ENCODE data around the gene UIMC1.

UIMC1 gene

GRCh38 chr5:176869501-176870109, 137.0 kb downstream of the UIMC1 start:
- DNase-seq (ENCODE audit: low spot score) = no peak

GRCh38 chr5:176868731-176869130, 137.8 kb downstream of the UIMC1 start:
- DNase-seq (ENCODE audit: low spot score) = no peak

- no peak for DNase-seq (ENCODE audit: low spot score)
Observed at GRCh38 chr5:176868126-176868525, 138.5 kb downstream of the UIMC1 start.

- DNase-seq (ENCODE audit: low spot score) = peak; percentile 61
Observed at GRCh38 chr5:176866707-176867310, 139.8 kb downstream of the UIMC1 start.

DNA sequence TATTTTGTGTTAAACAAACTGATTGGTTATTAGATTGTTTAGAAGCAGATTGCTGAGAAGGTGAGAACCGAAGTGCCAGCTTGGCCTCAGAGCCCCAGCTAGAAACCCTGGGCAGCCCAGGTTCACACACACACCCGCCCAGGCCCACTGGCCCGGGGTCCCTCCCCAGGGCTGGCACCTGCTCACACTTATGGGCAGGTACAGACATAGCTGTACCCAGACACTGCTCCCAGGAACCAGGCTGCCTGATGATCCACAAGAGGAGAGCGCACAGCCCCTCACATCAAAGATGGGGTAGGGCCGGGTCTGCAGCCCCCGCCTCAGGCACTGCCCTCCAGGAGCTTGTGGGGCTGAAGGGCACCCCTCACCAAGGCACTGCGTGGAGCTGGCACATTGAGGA, 140.6 kb downstream of the UIMC1 start:
- no peak for DNase-seq (ENCODE audit: low spot score)

GRCh38 chr5:176864755-176865154, 141.8 kb downstream of the UIMC1 start:
- DNase-seq (ENCODE audit: low spot score) = no peak

GRCh38 chr5:176863765-176864098, 142.8 kb downstream of the UIMC1 start:
- DNase-seq (ENCODE audit: low spot score) = no peak

DNA sequence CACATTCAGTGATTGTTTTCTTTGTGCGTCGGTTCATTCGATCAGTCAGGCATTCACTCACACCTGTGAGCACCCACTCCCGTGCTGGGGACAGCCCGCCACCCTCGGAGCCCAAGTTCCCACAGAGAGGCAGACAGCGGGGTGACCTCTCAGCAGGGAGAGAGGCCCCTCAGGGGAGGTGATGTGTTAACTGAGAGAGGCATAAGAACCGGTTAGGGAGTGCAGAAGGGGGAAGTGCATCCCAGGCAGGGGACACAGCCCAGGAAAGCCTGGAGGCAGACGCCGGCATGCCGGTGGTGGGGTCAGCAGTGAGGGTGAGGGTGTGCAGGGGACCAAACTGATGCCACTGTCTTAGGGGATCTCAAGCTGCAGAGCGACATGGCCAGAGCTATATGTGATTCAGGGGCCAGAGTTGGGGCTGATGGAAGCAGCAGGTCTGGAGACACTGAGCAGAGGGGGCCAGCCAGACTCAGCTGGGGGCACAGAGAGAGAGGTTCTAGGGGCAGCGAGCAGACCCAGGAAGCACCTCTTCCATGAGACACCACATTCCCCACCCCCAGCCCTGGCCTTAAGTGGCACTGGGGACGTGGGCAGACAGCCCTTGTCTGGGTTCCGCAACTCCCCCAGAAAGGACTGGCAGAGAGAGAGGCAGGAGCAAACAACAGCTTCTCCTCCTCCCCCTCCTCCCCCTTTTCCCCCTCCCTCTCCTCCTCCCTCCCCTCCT, 143.4 kb downstream of the UIMC1 start:
- DNase-seq (ENCODE audit: low spot score) = no peak

DNA sequence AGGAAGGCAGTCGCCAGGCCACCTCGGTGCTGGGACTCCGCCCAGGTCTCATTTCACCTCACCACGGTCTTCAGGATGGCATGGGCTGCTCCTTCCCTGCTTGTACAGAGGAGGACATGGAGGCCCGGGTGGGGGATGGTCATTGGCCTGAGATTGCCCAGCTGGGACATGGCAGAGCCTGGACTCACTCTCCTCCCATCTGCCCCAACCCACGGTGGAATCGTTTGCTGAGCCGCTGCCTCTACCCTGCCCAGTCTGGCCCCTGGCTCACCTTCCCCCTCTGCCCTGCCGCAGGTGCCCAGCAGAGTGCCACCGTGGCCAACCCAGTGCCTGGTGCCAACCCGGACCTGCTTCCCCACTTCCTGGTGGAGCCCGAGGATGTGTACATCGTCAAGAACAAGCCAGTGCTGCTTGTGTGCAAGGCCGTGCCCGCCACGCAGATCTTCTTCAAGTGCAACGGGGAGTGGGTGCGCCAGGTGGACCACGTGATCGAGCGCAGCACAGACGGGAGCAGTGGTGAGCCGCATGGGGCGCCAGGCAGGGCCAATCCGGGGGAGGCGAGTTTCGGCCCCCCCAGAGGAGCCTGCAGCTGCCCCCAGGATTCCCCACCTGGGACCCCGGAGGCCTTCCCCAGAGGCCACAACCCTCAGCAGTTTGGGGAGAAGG, 144.1 kb downstream of the UIMC1 start:
- no peak for DNase-seq (ENCODE audit: low spot score)

GRCh38 chr5:176861276-176861675, 145.3 kb downstream of the UIMC1 start:
- DNase-seq (ENCODE audit: low spot score) = no peak

DNA sequence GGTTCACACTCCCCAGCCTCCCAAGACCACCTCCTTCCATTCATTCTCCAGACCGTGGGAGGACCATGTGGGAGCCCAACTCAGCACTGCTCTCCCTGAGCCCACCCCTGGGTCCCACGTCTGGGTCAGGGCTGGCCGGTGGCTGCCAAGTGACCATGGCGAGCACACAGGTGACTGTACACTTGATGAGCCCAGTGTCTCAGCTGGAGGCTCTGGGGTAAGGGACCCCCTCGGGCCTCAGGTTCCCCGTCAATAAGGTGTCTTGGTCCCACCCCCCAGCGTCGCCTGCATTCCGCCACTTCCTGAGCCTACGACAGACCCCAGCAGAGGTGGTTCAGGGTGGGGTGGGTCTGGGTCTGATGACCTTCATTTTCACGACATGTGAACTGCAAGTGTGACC, 146.2 kb downstream of the UIMC1 start:
- no peak for DNase-seq (ENCODE audit: low spot score)

DNA sequence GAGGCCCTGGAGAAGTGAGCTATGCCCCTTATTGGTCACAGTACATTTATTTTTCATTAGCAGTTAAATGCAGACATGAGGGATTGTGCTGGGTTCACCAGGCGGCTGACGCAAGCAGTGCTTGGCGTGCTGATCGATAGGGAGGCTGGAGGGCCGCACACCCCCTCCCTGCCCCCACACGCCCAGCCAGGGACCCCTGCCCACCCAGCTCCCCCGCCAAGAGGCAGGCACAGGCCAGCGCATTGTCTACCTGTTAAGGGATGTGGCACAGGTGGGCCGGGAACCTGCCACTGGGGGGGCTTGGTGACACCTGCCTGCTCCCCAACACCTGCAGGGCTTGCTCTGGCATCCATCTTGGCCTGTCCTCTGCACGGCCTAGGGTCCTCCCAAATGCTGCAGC, 146.7 kb downstream of the UIMC1 start:
- no peak for DNase-seq (ENCODE audit: low spot score)

DNA sequence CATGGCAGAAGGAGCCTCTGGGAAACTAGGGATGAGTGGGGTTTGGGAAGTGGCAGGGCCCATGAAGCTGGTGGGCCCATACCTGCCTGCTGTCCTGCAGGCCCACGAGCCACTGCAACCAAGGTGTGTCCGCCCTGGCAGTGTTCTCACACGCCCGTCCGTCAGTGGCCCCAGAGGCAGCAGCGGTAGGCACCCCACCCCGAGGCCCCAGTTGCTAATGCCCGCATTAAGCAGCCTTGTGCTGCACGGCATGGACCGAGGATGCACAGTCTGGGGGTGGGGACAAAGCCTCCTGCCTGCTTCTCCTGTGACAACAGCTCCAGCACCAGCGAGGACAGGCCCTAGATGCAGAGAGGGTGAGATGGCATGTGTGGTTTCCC, 148.7 kb downstream of the UIMC1 start:
- DNase-seq (ENCODE audit: low spot score) = no peak

GRCh38 chr5:176857216-176857893, 149.2 kb downstream of the UIMC1 start:
- DNase-seq (ENCODE audit: low spot score) = no peak

- no peak for DNase-seq (ENCODE audit: low spot score)
Observed at GRCh38 chr5:176856746-176857145, 149.8 kb downstream of the UIMC1 start.

DNA sequence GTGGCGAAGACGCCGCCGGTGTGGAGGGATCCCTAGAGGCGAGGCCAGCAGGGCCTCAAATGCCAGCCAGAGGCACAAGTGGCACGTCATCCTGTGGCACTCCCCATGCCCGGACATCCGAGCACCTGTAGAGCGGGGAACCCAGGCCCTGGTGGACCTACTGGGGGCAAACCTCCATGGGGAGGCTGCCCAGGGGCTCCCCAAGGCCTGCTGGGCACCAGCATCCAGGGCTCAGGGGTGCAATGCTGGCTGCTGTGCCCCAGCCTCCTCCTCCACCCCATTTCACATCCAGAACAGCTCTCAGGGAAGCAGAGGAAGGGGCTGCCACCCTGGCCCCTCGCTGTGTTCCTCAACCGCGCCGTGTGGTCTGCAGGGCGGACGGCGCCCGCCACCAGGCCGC, 151.0 kb downstream of the UIMC1 start:
- no peak for DNase-seq (ENCODE audit: low spot score)

Data from iPS-NIHi11 (cell line).